Prostate gland (tissue), 2 donors: ENCODE data around the gene IGF1.

Experiments used
- POLR2A ChIP-seq: fragments of 450-650 bp; IDR thresholded peaks from one replicate; pipeline ENCODE4 v1.6.1; 2016; ENCODE audit warnings: antibody characterized with exemption, mild to moderate bottlenecking
- POLR2AphosphoS5 ChIP-seq: sonication (generic); formaldehyde crosslinking; IDR thresholded peaks from one replicate; pipeline ENCODE4 v1.6.1; 2017; ENCODE audit warnings: antibody characterized with exemption
- TF ChIP-seq, protein P1 (sequence below), 4 experiments: fragments of 200-600 bp in 2 of 4; fragments of 450-650 bp in 2 of 4; sonication (generic) in 2 of 4; IDR thresholded peaks; 1 replicate in 3 of 4; 2 replicates in 1 of 4; pipeline ENCODE4 v1.5.1; 2016 to 2019; ENCODE audit warnings: antibody characterized with exemption in 4 of 4, mild to moderate bottlenecking in 2 of 4, moderate library complexity in 2 of 4

DNA sequence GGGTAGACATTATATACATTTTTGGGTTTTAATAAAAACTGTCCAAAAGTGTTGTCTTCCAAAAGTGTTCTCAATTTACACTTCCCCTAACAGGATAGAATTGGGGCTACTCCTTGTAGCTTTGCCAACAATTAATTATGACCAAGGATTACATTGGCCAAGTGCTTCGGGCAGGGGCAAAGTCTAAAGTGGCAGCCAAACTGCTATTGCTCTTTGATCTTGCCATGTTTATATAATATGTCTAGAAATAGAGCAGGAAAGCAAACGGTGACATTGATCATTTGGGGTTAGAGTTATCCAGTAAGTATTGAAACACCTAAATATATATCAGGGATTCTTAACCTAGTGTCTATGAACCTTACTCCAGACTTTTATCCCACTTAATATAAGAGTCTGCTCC lies 31.2 kb upstream of the IGF1 start:
- TF ChIP-seq POLR2A = no peak
- TF ChIP-seq POLR2AphosphoS5 = no peak
- TF ChIP-seq, protein P1, sequence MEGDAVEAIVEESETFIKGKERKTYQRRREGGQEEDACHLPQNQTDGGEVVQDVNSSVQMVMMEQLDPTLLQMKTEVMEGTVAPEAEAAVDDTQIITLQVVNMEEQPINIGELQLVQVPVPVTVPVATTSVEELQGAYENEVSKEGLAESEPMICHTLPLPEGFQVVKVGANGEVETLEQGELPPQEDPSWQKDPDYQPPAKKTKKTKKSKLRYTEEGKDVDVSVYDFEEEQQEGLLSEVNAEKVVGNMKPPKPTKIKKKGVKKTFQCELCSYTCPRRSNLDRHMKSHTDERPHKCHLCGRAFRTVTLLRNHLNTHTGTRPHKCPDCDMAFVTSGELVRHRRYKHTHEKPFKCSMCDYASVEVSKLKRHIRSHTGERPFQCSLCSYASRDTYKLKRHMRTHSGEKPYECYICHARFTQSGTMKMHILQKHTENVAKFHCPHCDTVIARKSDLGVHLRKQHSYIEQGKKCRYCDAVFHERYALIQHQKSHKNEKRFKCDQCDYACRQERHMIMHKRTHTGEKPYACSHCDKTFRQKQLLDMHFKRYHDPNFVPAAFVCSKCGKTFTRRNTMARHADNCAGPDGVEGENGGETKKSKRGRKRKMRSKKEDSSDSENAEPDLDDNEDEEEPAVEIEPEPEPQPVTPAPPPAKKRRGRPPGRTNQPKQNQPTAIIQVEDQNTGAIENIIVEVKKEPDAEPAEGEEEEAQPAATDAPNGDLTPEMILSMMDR (IDR thresholded peaks at IDR 0.05) = no peak
